Glutamatergic neuron (in vitro differentiated cells): ENCODE measurements around the gene DOCK3. TPM values are rescaled to one million over a fixed set of nuclear protein-coding genes. Genes with fewer than 3 reads are reported as not detected.
"Not testable (repeated sequence)": the region's sequence is repeated elsewhere in the genome, so short reads cannot be mapped to it uniquely, and the experiment has no call there.

Experiments
- DNase-seq: peaks from one replicate; pipeline ENCODE4 v3.0.0; 2022
- H3K27ac Mint-ChIP-seq: one replicate; pipeline ENCODE4 v1.8.0; 2020; ENCODE audit warnings: mild to moderate bottlenecking, mixed read lengths, inconsistent platforms; ENCODE audit not compliant: unreplicated experiment
- H3K27me3 Mint-ChIP-seq: one replicate; pipeline ENCODE4 v1.8.0; 2020; ENCODE audit warnings: mild to moderate bottlenecking, moderate library complexity, mixed read lengths, inconsistent platforms; ENCODE audit not compliant: unreplicated experiment
- H3K36me3 Mint-ChIP-seq: one replicate; pipeline ENCODE4 v1.8.0; 2020; ENCODE audit warnings: mild to moderate bottlenecking, mixed read lengths, inconsistent platforms; ENCODE audit not compliant: unreplicated experiment
- H3K4me1 Mint-ChIP-seq: one replicate; pipeline ENCODE4 v1.8.0; 2020; ENCODE audit warnings: mild to moderate bottlenecking, low read depth, mixed read lengths, inconsistent platforms; ENCODE audit not compliant: unreplicated experiment
- H3K4me3 Mint-ChIP-seq: one replicate; pipeline ENCODE4 v1.8.0; 2020; ENCODE audit warnings: mild to moderate bottlenecking, mixed read lengths, inconsistent platforms; ENCODE audit not compliant: unreplicated experiment
- H3K9me3 Mint-ChIP-seq: one replicate; pipeline ENCODE4 v1.8.0; 2020; ENCODE audit warnings: mild to moderate bottlenecking, moderate library complexity, mixed read lengths, inconsistent platforms; ENCODE audit not compliant: unreplicated experiment
- total RNA-seq: library from RNA; stranded (reverse); fragmentation: NEBNext Ultra II Directional; extraction: Animal tissue kit (Norgen Biotek cat#: 25700); gene quantifications from one replicate; pipeline ENCODE4 v1.2.1, GENCODE V29; 2021; ENCODE audit not compliant: unreplicated experiment
- TF ChIP-seq, protein P1 (sequence below): fragments of 200-600 bp; sonication (generic); IDR thresholded peaks from one replicate; pipeline ENCODE4 v1.5.0; 2021; ENCODE audit not compliant: partially characterized antibody, unreplicated experiment

The DOCK3 gene
- total RNA-seq, 1 donor from 2014 or later, result 13.4 TPM

DNA sequence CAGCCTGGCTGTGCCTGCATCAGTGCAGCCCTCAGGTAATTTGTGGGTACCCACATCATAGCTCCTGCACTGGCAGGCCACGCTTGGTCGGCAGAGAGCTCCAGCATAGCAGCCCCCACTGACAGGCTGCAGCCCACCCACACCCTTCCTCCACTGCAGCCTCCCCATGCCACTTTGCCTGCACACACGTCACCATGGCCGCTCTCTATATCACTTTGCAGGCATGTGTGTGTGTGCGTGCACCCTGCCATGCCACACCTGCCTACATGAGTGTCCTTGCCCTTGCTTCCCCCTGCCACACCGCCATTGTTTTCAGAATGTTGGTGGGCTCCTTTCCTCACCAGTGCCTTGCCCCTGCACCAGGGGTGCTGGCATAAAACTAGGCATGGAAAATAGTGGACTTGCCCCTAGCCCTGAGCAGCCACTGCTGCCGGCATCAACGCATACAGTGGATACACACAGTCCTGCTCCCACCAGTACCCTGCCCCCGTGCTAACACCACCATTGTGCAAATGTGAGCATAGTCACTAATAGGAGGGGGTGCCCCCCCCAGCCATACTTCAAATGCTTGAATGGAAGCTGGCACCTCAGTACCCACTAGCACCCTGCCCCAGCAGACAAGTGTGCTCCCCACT lies 431.6 kb downstream of the DOCK3 start:
- H3K9me3 Mint-ChIP-seq, result peaks cover 3% of the 10 kb centered on the region
- no peaks in the 10 kb centered on the region for H3K4me1 Mint-ChIP-seq
- H3K27ac Mint-ChIP-seq, result no peak overlapping the region
- no peak for DNase-seq
- TF ChIP-seq, protein P1, sequence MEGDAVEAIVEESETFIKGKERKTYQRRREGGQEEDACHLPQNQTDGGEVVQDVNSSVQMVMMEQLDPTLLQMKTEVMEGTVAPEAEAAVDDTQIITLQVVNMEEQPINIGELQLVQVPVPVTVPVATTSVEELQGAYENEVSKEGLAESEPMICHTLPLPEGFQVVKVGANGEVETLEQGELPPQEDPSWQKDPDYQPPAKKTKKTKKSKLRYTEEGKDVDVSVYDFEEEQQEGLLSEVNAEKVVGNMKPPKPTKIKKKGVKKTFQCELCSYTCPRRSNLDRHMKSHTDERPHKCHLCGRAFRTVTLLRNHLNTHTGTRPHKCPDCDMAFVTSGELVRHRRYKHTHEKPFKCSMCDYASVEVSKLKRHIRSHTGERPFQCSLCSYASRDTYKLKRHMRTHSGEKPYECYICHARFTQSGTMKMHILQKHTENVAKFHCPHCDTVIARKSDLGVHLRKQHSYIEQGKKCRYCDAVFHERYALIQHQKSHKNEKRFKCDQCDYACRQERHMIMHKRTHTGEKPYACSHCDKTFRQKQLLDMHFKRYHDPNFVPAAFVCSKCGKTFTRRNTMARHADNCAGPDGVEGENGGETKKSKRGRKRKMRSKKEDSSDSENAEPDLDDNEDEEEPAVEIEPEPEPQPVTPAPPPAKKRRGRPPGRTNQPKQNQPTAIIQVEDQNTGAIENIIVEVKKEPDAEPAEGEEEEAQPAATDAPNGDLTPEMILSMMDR, result no peak
- H3K36me3 Mint-ChIP-seq, result peaks cover 24% of the 10 kb centered on the region
- H3K4me3 Mint-ChIP-seq, result no peak overlapping the region
- no peaks in the 10 kb centered on the region for H3K27me3 Mint-ChIP-seq

DNA sequence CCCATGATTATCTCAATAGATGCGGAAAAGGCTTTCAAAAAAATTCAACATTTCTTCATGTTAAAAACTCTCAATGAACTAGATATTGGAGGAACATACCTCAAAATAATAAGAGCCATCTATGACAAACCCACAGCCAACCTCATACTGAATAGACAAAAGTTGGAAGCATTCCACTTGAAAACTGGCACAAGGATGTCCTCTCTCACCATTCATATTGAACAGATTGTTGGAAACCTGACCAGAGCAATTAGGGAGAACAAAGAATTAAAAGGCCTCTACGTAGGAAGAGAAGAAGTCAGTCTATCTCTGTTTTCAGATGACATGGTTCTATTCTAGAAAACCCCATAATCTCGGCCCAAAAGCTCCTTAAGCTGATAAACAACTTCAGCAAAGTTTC lies 435.9 kb downstream of the DOCK3 start:
- Mint-ChIP-seq H3K4me1 (no peaks in the 10 kb centered on the region), H3K27me3 (no peaks in the 10 kb centered on the region), H3K27ac (no peak overlapping the region), H3K9me3 (peaks cover 6% of the 10 kb centered on the region), H3K4me3 (no peak overlapping the region), H3K36me3 (peaks cover 24% of the 10 kb centered on the region)
- no peak for DNase-seq
- TF ChIP-seq, protein P1, result no peak

DNA sequence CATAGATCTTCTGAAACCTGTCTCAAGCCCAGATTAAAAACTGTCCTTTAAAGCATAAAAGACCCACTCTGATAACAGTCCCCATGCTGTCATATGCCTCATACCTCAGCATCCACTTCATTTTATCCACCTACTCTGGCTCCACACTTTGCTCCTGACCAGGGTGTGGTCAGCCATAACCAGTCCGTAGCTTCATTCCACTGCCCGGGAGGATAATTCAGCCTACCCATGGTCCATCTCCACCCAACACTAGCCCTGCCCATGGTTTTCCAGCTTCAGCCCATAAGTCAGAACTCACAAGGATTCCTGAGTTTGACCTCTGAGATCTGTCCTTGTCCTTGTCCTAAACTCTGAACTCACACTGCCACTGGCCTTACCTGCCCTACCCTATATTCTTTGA lies 448.2 kb downstream of the DOCK3 start:
- H3K9me3 Mint-ChIP-seq, result peaks cover 3% of the 10 kb centered on the region
- H3K27ac Mint-ChIP-seq, result no peak overlapping the region
- TF ChIP-seq, protein P1, result no peak
- no peaks in the 10 kb centered on the region for H3K27me3 Mint-ChIP-seq
- DNase-seq, result no peak
- peaks cover 9% of the 10 kb centered on the region for H3K36me3 Mint-ChIP-seq
- H3K4me1 Mint-ChIP-seq, result no peaks in the 10 kb centered on the region
- no peak overlapping the region for H3K4me3 Mint-ChIP-seq

DNA sequence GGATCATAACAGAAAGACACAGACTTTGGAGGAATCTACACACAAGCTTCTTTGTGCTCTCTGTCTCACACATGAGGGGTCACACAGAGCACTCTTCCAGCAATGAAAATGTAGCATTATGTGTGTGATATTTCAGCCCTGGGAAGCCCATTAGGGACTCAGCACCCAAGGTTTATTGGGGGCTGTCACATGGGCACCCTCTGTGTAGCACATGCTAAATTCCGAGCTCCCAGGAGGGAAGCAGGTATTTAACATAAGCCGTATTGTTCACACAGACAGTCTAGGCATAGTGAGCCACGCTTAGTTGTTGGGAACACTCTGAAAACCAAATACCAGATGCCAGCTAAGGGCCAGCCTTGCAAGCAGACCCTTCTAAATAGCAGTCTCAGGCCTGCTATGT lies 448.8 kb downstream of the DOCK3 start:
- H3K9me3 Mint-ChIP-seq, result peaks cover 3% of the 10 kb centered on the region
- DNase-seq, result no peak
- no peak overlapping the region for H3K4me3 Mint-ChIP-seq
- H3K4me1 Mint-ChIP-seq, result no peaks in the 10 kb centered on the region
- TF ChIP-seq, protein P1, result no peak
- no peak overlapping the region for H3K27ac Mint-ChIP-seq
- no peaks in the 10 kb centered on the region for H3K27me3 Mint-ChIP-seq
- peaks cover 7% of the 10 kb centered on the region for H3K36me3 Mint-ChIP-seq

DNA sequence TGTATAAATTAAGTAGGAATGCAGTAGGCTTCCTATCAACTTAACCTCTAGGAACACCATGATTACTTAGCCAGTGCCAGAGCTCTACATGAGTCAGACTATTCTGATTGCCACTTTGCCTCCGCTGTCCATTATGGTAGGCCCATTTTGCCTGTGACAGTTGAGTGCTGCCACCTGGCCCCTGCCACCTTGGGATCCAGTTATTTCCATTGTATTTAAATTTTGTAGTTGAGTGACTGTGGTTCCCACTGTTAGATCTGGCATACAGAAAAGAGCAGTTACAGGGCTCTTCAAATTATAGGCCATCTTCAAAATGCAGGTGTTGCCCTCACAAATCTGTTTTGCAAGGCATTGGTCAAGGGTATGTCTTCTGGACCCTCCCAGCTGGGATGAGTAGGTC lies 456.9 kb downstream of the DOCK3 start:
- H3K27me3 Mint-ChIP-seq, H3K36me3 Mint-ChIP-seq, H3K27ac Mint-ChIP-seq, H3K9me3 Mint-ChIP-seq, H3K4me1 Mint-ChIP-seq, H3K4me3 Mint-ChIP-seq, DNase-seq: not testable (repeated sequence)

DNA sequence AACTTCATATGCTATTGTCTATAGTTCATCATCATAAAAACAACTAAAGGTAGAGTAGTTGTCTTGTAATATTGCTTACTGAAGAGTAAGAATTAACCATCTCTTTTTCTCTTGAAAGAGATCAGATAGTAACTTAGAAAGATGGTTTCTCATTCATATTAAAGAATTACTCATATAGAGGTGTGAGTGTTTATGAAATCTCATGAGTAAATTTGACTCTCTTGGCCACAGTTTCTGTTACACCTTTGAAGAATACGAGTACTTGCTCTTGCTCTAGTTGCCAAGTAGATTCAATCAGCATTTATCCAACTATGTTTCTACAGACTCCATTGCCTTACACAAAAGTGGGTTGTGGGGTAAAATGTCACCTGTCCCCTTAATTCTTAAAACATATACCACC lies 463.0 kb downstream of the DOCK3 start:
- no peaks in the 10 kb centered on the region for H3K36me3 Mint-ChIP-seq
- TF ChIP-seq, protein P1, result no peak
- peaks cover 2% of the 10 kb centered on the region for H3K27me3 Mint-ChIP-seq
- no peak overlapping the region for H3K27ac Mint-ChIP-seq
- DNase-seq, result no peak
- no peaks in the 10 kb centered on the region for H3K9me3 Mint-ChIP-seq
- H3K4me3 Mint-ChIP-seq, result no peak overlapping the region
- no peaks in the 10 kb centered on the region for H3K4me1 Mint-ChIP-seq
